ENCODE data around the gene GPBP1L1. TPM values are rescaled to one million over a fixed set of nuclear protein-coding genes. Genes with fewer than 3 reads are reported as not detected.

GPBP1L1 gene
- total and polyA plus RNA-seq, 9 of the 15 experiments (the other 6 are each of a cell fraction or from before 2014, with no cell fraction given), result 86.0 to 216 (median 138) TPM

DNA sequence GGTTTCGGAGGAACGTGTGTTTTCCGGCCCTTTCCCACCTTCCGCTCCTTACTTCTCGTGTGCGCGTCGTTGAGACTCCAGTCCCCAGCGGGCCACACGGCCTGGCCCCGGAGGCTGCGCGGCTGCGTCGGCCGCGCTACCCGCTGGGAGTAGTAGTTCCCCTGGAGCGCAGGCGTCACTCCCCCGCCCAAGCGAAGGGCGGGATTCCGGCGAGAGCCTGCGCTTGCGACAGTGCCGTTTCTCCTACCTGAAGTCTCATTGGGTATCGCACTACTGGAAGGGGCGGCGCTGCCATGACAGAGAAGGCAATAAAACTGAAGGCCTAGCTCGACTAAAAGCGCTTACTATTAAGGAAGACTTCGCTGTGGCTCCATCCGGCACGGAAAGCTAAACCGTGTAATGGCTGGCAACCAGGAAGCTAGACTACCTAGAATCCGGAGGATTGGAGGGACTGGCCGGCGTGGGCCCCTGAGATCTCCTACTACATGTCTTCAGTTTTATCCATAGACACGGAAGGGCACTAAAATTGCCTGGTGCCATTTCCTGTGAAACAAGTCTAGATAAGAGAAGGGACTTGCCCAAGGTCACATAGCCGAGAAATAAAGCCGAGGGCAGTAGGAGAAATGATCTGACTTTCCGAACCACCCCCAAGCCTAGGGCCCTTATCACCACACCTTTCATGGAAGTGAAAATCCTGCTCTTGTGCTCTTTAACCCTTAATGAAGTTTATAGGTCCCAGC is 851 bp upstream of the GPBP1L1 start (continued):
- TF ChIP-seq, protein P1, sequence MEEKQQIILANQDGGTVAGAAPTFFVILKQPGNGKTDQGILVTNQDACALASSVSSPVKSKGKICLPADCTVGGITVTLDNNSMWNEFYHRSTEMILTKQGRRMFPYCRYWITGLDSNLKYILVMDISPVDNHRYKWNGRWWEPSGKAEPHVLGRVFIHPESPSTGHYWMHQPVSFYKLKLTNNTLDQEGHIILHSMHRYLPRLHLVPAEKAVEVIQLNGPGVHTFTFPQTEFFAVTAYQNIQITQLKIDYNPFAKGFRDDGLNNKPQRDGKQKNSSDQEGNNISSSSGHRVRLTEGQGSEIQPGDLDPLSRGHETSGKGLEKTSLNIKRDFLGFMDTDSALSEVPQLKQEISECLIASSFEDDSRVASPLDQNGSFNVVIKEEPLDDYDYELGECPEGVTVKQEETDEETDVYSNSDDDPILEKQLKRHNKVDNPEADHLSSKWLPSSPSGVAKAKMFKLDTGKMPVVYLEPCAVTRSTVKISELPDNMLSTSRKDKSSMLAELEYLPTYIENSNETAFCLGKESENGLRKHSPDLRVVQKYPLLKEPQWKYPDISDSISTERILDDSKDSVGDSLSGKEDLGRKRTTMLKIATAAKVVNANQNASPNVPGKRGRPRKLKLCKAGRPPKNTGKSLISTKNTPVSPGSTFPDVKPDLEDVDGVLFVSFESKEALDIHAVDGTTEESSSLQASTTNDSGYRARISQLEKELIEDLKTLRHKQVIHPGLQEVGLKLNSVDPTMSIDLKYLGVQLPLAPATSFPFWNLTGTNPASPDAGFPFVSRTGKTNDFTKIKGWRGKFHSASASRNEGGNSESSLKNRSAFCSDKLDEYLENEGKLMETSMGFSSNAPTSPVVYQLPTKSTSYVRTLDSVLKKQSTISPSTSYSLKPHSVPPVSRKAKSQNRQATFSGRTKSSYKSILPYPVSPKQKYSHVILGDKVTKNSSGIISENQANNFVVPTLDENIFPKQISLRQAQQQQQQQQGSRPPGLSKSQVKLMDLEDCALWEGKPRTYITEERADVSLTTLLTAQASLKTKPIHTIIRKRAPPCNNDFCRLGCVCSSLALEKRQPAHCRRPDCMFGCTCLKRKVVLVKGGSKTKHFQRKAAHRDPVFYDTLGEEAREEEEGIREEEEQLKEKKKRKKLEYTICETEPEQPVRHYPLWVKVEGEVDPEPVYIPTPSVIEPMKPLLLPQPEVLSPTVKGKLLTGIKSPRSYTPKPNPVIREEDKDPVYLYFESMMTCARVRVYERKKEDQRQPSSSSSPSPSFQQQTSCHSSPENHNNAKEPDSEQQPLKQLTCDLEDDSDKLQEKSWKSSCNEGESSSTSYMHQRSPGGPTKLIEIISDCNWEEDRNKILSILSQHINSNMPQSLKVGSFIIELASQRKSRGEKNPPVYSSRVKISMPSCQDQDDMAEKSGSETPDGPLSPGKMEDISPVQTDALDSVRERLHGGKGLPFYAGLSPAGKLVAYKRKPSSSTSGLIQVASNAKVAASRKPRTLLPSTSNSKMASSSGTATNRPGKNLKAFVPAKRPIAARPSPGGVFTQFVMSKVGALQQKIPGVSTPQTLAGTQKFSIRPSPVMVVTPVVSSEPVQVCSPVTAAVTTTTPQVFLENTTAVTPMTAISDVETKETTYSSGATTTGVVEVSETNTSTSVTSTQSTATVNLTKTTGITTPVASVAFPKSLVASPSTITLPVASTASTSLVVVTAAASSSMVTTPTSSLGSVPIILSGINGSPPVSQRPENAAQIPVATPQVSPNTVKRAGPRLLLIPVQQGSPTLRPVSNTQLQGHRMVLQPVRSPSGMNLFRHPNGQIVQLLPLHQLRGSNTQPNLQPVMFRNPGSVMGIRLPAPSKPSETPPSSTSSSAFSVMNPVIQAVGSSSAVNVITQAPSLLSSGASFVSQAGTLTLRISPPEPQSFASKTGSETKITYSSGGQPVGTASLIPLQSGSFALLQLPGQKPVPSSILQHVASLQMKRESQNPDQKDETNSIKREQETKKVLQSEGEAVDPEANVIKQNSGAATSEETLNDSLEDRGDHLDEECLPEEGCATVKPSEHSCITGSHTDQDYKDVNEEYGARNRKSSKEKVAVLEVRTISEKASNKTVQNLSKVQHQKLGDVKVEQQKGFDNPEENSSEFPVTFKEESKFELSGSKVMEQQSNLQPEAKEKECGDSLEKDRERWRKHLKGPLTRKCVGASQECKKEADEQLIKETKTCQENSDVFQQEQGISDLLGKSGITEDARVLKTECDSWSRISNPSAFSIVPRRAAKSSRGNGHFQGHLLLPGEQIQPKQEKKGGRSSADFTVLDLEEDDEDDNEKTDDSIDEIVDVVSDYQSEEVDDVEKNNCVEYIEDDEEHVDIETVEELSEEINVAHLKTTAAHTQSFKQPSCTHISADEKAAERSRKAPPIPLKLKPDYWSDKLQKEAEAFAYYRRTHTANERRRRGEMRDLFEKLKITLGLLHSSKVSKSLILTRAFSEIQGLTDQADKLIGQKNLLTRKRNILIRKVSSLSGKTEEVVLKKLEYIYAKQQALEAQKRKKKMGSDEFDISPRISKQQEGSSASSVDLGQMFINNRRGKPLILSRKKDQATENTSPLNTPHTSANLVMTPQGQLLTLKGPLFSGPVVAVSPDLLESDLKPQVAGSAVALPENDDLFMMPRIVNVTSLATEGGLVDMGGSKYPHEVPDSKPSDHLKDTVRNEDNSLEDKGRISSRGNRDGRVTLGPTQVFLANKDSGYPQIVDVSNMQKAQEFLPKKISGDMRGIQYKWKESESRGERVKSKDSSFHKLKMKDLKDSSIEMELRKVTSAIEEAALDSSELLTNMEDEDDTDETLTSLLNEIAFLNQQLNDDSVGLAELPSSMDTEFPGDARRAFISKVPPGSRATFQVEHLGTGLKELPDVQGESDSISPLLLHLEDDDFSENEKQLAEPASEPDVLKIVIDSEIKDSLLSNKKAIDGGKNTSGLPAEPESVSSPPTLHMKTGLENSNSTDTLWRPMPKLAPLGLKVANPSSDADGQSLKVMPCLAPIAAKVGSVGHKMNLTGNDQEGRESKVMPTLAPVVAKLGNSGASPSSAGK (IDR thresholded peaks at IDR 0.05), result peak; percentile 83; the same call in 1 of the 2 replicates
- TF ChIP-seq RAD51 (IDR thresholded peaks at IDR 0.05; ENCODE audit: borderline replicate concordance, low read depth), result no peak
- TF ChIP-seq XRCC4 (IDR thresholded peaks at IDR 0.05; ENCODE audit: extremely low read depth, insufficient read depth, insufficient read length), result no peak
- peak; percentile 53; the same call in 1 of the 2 replicates for TF ChIP-seq ZNF3 (CRISPR knock-in tag; IDR thresholded peaks at IDR 0.05)
- TF ChIP-seq RBFOX2 (IDR thresholded peaks at IDR 0.05; ENCODE audit: low read depth, low read length), result peak; percentile 85
- TF ChIP-seq, protein P2, sequence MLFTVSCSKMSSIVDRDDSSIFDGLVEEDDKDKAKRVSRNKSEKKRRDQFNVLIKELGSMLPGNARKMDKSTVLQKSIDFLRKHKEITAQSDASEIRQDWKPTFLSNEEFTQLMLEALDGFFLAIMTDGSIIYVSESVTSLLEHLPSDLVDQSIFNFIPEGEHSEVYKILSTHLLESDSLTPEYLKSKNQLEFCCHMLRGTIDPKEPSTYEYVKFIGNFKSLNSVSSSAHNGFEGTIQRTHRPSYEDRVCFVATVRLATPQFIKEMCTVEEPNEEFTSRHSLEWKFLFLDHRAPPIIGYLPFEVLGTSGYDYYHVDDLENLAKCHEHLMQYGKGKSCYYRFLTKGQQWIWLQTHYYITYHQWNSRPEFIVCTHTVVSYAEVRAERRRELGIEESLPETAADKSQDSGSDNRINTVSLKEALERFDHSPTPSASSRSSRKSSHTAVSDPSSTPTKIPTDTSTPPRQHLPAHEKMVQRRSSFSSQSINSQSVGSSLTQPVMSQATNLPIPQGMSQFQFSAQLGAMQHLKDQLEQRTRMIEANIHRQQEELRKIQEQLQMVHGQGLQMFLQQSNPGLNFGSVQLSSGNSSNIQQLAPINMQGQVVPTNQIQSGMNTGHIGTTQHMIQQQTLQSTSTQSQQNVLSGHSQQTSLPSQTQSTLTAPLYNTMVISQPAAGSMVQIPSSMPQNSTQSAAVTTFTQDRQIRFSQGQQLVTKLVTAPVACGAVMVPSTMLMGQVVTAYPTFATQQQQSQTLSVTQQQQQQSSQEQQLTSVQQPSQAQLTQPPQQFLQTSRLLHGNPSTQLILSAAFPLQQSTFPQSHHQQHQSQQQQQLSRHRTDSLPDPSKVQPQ (CRISPR knock-in tag; IDR thresholded peaks at IDR 0.05; ENCODE audit: borderline replicate concordance), result no peak
- no peak for TF ChIP-seq ZNF780A (CRISPR knock-in tag; IDR thresholded peaks at IDR 0.05)
- TF ChIP-seq BHLHE40 (IDR thresholded peaks at IDR 0.05; ENCODE audit: low read length), result peak; percentile 66
- TF ChIP-seq HNRNPLL (IDR thresholded peaks at IDR 0.05; ENCODE audit: low read depth, low read length, poor library complexity, severe bottlenecking), result peak; percentile 97
- TF ChIP-seq POLR2A (conservative IDR thresholded peaks at IDR 0.05), result peak; percentile 99
- peak; percentile 79; the same call in 1 of the 2 replicates for TF ChIP-seq ZNF583 (CRISPR knock-in tag; IDR thresholded peaks at IDR 0.05)
- TF ChIP-seq ZEB2 (IDR thresholded peaks at IDR 0.05), result no peak
- no peak for TF ChIP-seq POLR3A (IDR thresholded peaks at IDR 0.05; ENCODE audit: borderline replicate concordance, extremely low read depth, insufficient read depth, insufficient read length)
- 0 out of 2 replicates have a peak, but pooled peaks have one; percentile 7 for TF ChIP-seq KLF13 (tag; IDR thresholded peaks at IDR 0.05; ENCODE audit: borderline replicate concordance, low read depth)

Data from K562 (cell line).